Testis (tissue), 3 donors: ENCODE measurements around the gene KRT2. TPM values are rescaled to one million over a fixed set of nuclear protein-coding genes. Genes with fewer than 3 reads are reported as not detected.
"Not testable (repeated sequence)": the region's sequence is repeated elsewhere in the genome, so short reads cannot be mapped to it uniquely, and the experiment has no call there.

Experiments used
- DNase-seq: peaks from one replicate; pipeline ENCODE4 v3.0.0-alpha.2; 2019
- H3K27ac ChIP-seq, 2 donors: fragments of 200-600 bp; sonication (generic); one replicate each; pipeline ENCODE4 v1.5.1; 2019
- H3K27me3 ChIP-seq: fragments of 200-600 bp; sonication (generic); one replicate; pipeline ENCODE4 v1.5.1; 2019
- H3K36me3 ChIP-seq: fragments of 200-600 bp; sonication (generic); one replicate; pipeline ENCODE4 v1.5.1; 2017; ENCODE audit warnings: low read depth; ENCODE audit errors: missing control alignments
- H3K4me1 ChIP-seq: fragments of 200-600 bp; sonication (generic); one replicate; pipeline ENCODE4 v1.5.1; 2019
- H3K4me3 ChIP-seq, 2 donors: fragments of 200-600 bp; sonication (generic); one replicate each; pipeline ENCODE4 v1.5.1; 2017 to 2019
- H3K9me3 ChIP-seq: fragments of 200-600 bp; sonication (generic); one replicate; pipeline ENCODE4 v1.5.1; 2017
- POLR2A ChIP-seq: fragments of 450-650 bp; IDR thresholded peaks from one replicate; pipeline ENCODE4 v1.6.1; 2017; ENCODE audit warnings: antibody characterized with exemption, mild to moderate bottlenecking, moderate library complexity
- WGBS, 2 donors: methylation state at CpG; one replicate each; pipeline ENCODE4 v1.1.5; 2018; 5-methylcytosine and 5-hydroxymethylcytosine counted together
- intact Hi-C: fragments of 100-400 bp; cut with DNase I; formaldehyde crosslinking; loops from one replicate; pipeline ENCODE4 v1.15.1; 2023; ENCODE audit warnings: low total_unique reads
- polyA plus RNA-seq: library from polyadenylated mRNA; stranded (reverse); fragments of 350-450 nt; fragmentation: Illumina TruSeq; extraction: RNeasy Lipid Tissue Mini Kit (QIAGEN cat#74804); gene quantifications from one replicate; pipeline ENCODE4 v1.2.3, GENCODE V29; 2014; ENCODE audit warnings: low read depth, low replicate concordance; ENCODE audit not compliant: insufficient read depth
- total RNA-seq, 2 donors: library from RNA; depleted of rRNA; stranded (reverse); fragments of >200 nt; gene quantifications; one replicate each; pipeline ENCODE4 v1.2.3, GENCODE V29; 2016
- TF ChIP-seq, protein P1 (sequence below), 3 experiments: fragments of 450-650 bp in 2 of 3; fragments of 200-600 bp in 1 of 3; sonication (generic) in 1 of 3; IDR thresholded peaks; one replicate each; pipeline ENCODE4 v1.5.1; 2016 to 2019; ENCODE audit warnings: antibody characterized with exemption in 3 of 3, mild to moderate bottlenecking in 2 of 3, moderate library complexity in 1 of 3

The KRT2 gene
- total and polyA plus RNA-seq, 3 donors from 2014 or later: not detected

- Histone ChIP-seq H3K4me1 (no peaks in the 10 kb centered on the region), H3K4me3 (no peak overlapping the region), H3K27ac (no peak overlapping the region), H3K36me3 (no peaks in the 10 kb centered on the region), H3K27me3 (no peaks in the 10 kb centered on the region), H3K9me3 (no peaks in the 10 kb centered on the region)
- no peak for TF ChIP-seq POLR2A
- TF ChIP-seq, protein P1, sequence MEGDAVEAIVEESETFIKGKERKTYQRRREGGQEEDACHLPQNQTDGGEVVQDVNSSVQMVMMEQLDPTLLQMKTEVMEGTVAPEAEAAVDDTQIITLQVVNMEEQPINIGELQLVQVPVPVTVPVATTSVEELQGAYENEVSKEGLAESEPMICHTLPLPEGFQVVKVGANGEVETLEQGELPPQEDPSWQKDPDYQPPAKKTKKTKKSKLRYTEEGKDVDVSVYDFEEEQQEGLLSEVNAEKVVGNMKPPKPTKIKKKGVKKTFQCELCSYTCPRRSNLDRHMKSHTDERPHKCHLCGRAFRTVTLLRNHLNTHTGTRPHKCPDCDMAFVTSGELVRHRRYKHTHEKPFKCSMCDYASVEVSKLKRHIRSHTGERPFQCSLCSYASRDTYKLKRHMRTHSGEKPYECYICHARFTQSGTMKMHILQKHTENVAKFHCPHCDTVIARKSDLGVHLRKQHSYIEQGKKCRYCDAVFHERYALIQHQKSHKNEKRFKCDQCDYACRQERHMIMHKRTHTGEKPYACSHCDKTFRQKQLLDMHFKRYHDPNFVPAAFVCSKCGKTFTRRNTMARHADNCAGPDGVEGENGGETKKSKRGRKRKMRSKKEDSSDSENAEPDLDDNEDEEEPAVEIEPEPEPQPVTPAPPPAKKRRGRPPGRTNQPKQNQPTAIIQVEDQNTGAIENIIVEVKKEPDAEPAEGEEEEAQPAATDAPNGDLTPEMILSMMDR (IDR thresholded peaks at IDR 0.05): no peak
- intact Hi-C loops: no loop called here
- no peak for DNase-seq
- 82 to 93% methylated on average over 4 of the region's 4 CpGs for WGBS, 2 donors
Observed at GRCh38 chr12:52670506-52670905, 18.5 kb upstream of the KRT2 start.

- intact Hi-C loops, H3K27ac ChIP-seq, H3K4me3 ChIP-seq, H3K27me3 ChIP-seq, H3K36me3 ChIP-seq, H3K4me1 ChIP-seq, DNase-seq, H3K9me3 ChIP-seq: not testable (repeated sequence)
- WGBS, 2 donors: 92 to 94% methylated on average over 3 of the region's 3 CpGs
Observed at GRCh38 chr12:52669941-52670340, 17.9 kb upstream of the KRT2 start.

GRCh38 chr12:52669426-52669825 is 17.4 kb upstream of the KRT2 start:
- DNase-seq: no peak

DNA sequence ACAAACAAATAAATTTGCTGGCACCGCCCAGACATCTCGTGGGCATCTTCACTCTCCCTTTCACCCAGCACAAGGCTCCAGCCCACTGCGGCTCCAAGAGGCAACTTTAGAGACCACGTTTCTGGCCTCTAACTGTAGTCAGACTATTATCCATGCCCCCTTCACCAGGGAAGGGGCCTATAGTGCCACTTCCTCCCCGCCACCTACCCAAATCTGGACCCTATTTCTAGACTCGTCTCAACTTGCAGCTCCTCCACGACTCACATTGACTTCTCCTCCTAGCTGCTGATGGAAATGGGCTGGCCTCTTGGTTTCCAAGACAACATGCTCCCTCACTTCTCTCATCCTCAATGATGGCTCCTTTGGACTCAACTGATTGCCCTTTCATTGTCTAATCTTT is 15.9 kb upstream of the KRT2 start:
- intact Hi-C loops: no loop called here
- no peaks in the 10 kb centered on the region for H3K4me1 ChIP-seq
- TF ChIP-seq, protein P1 (IDR thresholded peaks at IDR 0.05): no peak
- TF ChIP-seq POLR2A: no peak
- no peaks in the 10 kb centered on the region for H3K27me3 ChIP-seq
- H3K9me3 ChIP-seq: no peaks in the 10 kb centered on the region
- no peak overlapping the region for H3K4me3 ChIP-seq
- no peak overlapping the region for H3K27ac ChIP-seq
- H3K36me3 ChIP-seq: no peaks in the 10 kb centered on the region
- DNase-seq: no peak
- WGBS, 2 donors: 65 to 82% methylated on average over 7 of the region's 7 CpGs

More at GRCh38 chr12:52669426-52669825, 17.4 kb upstream of the KRT2 start:
- no peak overlapping the region for H3K4me3 ChIP-seq
- H3K27me3 ChIP-seq: no peaks in the 10 kb centered on the region
- TF ChIP-seq POLR2A: no peak
- TF ChIP-seq, protein P1 (IDR thresholded peaks at IDR 0.05): no peak
- H3K4me1 ChIP-seq: no peaks in the 10 kb centered on the region
- no peaks in the 10 kb centered on the region for H3K9me3 ChIP-seq
- intact Hi-C loops: no loop called here
- no peak overlapping the region for H3K27ac ChIP-seq
- H3K36me3 ChIP-seq: no peaks in the 10 kb centered on the region

GRCh38 chr12:52667509-52667908 is 15.5 kb upstream of the KRT2 start:
- Histone ChIP-seq H3K27ac (no peak overlapping the region), H3K27me3 (no peaks in the 10 kb centered on the region), H3K4me3 (no peak overlapping the region), H3K9me3 (no peaks in the 10 kb centered on the region), H3K4me1 (no peaks in the 10 kb centered on the region), H3K36me3 (no peaks in the 10 kb centered on the region)
- 52 to 80% methylated on average over 8 to 9 of the region's 9 CpGs for WGBS, 2 donors
- TF ChIP-seq POLR2A: no peak
- TF ChIP-seq, protein P1 (IDR thresholded peaks at IDR 0.05): no peak
- intact Hi-C loops: no loop called here
- no peak for DNase-seq
